HG03045 (cell line): Measurements from ENCODE around the gene NDE1.

Experiments used
- ATAC-seq: cut with Tn5 transposase; IDR thresholded peaks from one replicate; pipeline ENCODE4 v1.9.1; 2021; ENCODE audit warnings: mild to moderate bottlenecking, moderate library complexity; ENCODE audit not compliant: unreplicated experiment

Gene NDE1

DNA sequence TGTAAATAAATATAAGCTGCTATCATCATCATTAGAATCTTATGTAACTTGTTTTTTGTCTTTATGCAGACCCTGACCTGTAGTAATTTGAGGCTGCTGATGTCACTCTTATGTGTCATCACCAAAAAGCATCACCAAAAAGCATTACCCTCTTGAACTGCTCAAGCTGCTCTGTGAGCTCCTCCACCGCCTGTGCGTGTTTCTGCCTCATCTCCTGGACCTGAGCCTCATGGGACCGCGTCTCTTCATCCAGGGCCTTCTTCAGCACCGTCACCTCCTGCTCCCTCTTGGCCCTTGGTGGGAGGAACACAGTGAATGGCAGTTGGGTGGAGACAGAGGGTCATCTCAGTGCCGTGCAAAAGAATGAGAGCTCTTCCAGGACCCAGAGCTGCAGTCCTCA, 82.4 kb downstream of the NDE1 start:
- ATAC-seq, result no peak

DNA sequence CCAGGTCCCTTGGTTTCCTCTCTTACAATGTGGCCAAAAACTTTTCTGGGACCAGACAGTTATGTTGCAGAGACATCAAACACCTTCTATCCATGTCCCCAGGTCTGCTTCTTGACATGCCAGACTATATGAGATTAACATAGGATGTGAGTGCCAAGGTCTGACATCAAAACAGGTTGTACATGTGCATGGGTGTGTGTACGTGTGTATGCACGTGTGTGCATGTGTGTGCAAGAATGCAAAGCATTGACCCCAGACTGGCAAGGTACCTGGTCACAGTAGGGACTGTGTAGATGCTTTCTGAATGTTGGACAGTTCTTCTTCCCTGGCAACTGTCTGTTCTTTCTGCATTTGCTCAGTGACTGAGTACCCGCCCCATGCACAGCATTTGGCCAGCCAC, 85.6 kb downstream of the NDE1 start:
- ATAC-seq, result no peak

DNA sequence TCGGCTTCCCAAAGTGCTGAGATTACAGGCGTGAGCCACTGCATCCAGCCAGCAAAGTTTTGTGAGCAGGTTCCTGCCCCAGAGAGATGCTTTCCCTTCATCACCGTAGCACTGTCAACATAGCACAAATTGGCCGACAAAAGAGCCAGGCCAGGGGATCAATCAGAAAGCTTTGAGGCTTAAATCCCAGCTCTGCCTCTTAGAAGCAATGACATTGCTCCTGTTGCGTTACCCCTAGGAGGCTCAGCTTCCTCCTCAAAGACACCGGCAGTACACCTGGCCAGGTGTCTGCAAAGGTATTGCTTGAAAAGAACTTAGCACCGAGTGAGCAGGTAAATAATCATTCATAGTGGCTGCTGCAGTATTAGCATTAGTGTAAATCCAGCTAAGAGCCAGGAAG, 86.5 kb downstream of the NDE1 start:
- ATAC-seq, result no peak

DNA sequence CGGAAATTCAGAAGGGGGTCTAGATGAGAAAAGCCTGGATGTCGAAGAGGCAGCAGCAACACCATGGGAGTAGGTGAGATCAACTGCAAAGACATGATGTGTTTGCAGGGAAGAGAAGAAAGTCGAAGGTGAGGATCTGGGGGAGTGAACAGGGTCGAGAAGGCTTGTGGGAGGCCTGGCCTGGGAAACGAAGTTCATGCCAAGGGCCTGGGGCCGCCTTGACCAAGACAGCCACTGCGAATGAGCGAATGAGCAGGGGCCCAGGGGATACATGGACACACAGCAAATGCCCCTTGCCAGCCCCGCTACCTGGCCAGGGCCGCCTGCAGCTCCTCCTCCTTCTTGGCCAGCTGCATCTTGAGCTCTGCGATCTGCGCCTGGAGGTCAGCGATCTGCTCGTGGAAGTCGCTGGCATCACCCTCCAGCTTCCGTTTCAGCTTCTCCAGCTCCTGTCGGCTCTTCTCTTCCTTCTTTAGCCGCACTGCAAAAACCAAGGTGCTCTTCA, 87.1 kb downstream of the NDE1 start:
- no peak for ATAC-seq

DNA sequence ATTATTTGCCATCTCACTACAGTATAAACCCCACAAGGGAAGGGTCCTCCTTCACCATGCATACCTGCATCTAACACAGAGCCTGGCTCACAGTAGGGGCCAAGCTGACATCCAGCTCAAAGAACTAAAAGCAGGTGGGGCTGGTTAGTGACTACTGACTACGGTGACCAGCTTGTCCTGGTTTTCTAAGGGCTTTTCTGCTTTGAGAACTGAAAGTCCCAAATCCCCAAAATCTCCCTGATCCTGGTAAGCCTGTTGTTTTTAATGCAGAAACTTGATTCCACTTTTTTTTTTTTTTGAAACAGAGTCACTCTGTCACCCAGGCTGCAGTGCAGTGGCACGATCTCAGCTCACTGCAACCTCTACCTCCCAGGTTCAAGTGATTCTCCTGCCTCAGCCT, 89.4 kb downstream of the NDE1 start:
- ATAC-seq, result no peak

DNA sequence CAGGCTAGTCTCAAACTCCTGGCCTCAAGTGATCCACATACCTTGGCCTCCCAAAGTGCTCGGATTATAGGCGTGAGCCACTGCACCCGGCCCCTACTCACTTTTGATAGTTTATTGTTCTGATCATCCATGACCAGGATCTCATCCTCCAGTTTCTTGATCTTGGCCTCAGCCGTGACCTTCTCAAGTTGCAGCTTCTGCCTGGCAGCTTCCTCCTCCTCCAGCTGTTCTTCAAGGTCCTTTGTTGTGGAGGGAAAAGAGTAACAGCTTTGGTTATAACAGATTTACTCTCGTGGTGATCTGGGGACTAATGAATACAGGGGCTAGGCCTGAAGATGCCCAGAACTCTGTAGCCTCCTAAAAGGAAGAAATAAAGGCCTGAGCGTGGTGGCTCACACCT, 89.9 kb downstream of the NDE1 start:
- no peak for ATAC-seq

DNA sequence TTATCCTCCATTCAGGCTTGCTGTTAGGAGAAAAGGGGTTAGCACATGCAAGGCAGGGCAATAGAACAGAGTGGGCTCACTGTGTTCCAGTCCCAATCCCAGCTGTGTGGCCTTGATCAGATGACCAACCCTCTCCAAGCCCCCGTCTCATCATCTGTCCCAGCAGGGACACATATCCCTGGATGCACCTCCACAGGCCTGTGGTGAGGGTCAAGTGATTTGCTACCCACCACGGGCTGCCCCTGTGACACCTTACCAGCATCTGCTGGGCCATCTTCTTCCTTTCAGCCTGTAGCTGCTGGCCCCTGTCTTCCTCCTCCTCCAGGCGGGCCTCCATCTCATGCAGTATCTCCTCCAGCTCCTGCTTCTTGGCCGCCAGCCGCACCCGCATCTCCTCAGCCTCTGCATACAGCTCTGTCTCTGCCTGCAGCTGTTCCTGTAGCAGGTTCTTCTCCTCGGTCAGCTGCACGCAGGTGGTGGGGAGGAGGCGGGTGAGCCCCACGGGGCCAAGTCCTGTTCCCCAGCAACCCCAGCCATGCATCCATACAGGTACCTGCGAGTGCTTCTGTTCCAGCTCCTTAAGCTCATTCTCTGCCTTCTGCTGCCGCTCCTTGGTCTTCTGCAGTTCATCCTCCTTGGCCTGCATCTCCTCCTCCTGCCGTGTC, 91.3 kb downstream of the NDE1 start:
- no peak for ATAC-seq

DNA sequence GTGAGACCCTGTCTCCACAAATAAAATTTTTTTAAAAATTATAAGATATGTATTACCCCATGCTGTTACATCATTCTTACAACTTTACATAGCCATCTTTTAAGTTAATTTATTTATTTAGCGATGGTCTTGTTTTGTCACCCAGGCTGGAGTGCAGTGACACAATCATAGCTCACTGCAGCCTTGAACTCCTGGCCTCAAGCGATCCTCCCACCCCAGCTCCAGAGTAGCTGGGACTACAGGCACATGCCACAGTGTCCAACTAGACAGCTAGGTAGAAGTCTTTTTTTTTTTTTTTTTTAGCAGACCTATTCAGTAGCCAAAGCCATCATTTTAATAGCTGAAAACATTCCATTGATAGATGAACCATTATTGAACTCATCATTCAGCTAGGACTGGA, 92.7 kb downstream of the NDE1 start:
- ATAC-seq, result no peak

DNA sequence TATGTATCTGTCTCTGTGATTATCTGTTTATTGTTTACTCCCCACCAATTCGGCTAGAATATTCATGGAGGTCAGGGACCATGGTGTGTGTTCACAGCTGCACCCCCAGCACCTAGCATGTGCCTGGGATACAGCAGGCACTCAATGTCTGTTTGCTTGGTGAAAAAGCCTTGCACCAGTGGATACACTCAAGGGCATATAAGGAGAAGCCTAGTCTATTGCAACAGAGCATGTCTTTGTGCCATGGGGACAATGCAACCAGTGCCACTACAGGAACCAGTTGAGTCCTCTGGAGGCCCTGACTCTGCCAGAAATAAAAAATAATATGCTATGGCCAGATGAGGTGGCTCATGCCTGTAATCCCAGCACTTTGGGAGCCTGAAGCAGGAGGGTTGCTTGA, 93.6 kb downstream of the NDE1 start:
- no peak for ATAC-seq

DNA sequence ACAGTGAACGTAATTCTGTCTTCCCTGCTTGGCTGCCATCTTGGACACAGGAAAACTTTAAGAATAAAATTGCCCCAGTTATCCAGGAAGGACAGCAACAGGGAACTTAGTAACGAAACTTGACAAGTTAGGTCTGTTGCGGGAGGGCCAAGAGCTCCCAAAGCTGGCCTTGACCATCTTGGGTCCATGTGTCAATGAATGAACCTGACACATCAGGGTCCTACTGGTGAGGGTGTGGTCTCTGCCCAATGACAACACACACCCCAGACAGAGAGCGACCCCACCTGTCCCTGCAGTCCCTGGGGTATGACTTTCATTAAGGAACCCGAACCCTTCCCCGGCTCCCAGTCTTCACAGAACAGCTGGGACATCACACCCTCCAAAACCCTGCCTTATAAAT, 96.3 kb downstream of the NDE1 start:
- no peak for ATAC-seq

DNA sequence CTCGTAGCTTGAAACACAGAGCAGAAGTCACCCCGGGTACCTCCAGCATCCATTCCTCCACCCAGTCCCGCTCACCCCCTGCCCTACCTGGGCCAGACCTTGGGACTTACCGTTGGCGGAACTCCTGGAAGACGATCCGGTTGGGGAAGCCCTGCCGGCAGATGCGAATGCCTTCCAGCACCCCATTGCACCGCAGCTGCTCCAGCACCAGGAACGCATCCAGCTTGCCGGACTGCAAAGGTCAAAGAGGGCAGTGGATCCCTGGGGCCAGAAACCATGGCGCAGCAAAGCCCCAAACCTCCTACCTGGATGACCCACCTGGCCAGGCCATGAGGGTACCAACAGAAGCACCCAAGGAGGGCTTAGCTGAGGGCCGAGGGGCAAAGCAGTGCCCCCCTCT, 97.9 kb downstream of the NDE1 start:
- ATAC-seq, result no peak

DNA sequence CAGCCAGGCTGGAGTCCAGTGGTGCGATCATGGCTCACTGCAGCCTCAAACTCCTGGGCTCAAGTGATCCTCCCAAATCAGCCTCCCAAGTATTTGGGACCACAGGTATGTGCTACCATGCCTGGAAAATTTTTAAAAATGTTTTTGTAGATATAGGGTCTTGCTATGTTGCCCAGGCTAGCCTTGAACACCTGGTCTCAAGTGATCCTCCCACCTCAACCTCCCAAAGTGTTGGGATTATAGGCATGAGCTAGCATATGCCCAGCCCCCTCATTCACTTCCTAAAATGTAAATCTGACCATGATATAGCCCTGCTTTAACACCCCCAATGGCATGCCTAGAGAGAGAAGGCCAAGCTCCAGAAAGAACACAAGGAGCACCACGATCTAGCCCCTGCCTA, 98.6 kb downstream of the NDE1 start:
- ATAC-seq, result no peak

DNA sequence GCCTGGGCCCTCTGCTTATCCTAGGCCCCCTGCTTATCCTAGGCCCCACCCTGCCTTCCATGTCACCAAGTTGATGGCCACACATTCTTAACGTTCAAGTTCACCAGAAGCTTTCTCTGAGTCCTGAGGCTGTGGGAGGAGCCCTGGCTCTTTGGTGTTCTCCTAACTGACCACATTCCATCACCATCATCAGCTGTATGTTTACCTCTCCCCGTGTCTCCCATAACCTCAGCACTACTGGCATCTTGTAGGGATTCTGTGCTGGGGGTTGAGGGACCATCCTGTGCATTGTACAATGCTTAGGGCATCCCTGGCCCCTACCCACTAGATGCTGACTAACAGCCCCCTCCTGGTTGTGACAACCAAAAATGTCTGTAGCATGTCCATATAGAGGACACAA, 99.3 kb downstream of the NDE1 start:
- ATAC-seq, result no peak

DNA sequence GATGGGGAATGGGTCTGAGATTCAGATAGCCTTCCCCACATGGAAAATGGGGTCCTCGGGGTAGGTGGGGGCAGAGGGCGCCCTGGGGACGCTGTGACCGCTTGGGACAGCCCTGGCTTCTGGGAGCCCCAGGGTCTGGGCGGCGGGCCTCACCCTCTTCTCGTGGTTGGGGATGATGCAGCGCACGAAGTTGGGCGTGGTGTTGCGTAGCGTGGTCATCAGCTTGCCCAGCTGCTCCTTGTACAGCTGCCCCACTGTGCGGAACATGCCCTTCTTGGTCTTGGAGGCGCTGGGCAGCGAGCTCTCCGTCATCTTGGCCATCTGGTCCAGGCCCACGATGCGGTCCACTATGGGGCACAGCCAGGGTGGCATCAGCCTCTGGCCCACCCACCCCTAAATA, 99.9 kb downstream of the NDE1 start:
- no peak for ATAC-seq

DNA sequence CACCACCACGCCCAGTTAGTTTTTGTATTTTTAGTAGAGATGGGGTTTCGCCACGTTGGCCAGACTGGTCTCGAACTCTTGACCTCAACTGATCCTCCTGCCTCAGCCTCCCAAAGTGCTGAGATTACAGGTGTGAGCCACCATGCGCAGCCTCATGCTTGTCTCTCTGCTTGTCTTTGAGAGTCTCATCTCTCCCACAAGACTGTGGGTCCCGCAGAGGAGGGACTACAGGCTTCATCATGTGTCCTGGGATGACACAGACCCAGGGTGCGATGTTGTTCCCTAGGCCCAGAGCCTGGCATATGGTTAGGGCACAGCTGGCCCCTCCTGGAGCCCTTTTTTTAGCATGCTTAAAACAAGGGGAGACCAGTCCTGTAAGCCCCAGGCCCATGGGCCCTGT, 101.9 kb downstream of the NDE1 start:
- no peak for ATAC-seq

DNA sequence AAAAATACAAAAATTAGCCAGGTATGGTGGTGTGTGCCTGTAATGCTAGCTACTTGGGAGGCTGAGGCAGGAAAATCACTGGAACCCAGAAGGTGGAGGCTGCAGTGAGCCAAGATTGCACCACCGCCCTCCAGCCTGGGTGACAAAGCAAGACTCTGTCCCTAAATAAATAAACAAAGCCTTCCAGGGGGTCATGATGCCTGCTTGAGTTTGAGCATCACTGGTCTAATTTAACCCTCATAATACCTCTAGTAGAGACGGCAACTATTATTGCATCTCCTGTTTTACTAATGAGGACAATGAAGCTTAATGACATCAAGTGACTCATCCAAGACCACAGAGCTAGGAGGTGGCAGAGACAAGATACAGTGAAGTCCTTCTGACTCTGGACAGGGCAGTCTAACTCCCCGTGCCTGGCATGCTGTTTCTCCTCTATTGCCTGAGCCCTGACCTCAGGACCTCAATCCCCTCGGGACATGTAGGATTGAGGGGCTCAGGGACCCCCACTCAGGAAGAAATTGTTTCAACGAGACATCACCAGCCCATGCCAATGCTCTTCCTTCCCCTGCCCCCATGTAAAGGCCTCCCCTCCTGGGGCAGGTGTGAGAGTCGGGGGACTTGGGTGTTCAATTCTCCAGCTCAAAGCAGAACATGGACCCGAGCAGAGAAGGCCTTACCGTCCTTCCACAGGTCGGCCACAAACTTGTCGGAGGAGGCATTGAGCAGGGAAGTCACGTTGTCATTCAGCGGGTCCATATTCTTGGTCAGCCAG, 102.9 kb downstream of the NDE1 start:
- ATAC-seq, result no peak

DNA sequence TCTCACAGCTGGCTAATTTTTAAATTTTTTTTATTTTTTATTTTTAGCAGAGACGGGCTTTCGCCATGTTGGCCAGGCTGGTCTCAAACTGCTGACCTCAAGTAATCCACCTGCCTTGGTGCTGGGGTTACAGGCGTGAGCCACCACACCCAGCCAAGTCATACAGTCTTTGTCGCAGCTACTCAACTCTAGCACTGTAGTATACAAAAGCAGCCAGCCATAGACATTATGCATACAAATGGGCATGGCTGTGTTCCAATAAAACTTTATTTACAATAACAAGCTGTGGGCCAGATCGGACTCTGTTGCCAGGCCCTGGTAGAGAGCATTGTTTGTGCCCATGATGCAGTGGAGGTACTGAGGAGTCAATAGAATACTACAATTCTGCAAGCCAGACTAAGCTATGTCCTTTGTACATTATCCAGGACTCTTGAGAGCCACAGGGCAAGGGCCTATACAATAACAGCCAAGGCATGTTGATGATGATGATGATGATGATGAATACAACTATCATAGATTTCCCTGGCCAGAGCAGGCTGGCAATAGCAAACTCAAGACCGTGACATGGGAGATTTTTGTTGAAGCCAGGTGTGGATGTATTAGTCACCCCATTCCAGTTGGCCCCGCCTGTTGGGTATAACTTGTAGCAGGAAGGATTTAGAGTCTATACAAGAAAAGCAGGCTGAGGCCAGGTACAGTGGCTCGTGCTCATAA, 104.9 kb downstream of the NDE1 start:
- no peak for ATAC-seq

DNA sequence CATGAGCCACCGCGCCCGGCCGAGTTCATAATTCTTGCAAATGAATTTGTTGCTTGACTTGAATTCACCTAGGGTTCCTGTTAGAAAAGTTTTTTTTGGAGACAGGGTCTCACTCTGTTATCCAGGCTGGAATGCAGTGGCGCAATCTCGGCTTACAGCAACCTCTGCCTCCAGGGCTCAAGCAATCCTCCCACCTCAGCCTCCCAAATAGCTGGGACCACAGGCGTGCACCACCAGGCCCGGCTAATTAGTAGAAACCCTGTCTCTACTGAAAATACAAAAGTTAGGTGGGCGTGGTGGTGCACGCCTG, 107.0 kb downstream of the NDE1 start:
- no peak for ATAC-seq

DNA sequence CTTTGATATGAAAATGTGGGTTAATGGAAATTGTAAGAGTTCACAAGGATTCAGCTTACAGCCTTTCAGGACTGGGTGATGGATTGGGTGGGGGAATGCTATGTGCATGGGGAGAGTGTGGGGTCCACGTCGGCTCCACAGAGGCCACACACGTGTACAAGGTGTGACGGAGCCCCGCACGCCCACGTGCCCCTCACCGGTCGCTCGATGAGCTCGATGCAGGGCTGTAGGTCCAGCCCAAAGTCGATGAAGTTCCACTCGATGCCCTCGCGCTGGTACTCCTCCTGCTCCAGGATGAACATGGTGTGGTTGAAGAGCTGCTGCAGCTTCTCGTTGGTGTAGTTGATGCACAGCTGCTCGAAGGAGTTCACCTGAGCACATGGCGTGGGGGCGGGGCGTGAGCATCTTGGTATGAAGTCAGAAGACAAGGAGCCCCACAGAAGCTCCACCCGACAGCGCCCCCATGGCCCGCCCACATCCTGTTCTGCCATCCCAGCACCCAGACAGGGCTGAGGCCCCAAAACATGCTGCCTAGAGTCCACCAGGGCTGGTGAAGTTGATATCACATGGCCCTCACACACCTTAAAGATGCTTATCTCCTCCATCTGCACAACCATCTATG, 107.7 kb downstream of the NDE1 start:
- ATAC-seq, result no peak

DNA sequence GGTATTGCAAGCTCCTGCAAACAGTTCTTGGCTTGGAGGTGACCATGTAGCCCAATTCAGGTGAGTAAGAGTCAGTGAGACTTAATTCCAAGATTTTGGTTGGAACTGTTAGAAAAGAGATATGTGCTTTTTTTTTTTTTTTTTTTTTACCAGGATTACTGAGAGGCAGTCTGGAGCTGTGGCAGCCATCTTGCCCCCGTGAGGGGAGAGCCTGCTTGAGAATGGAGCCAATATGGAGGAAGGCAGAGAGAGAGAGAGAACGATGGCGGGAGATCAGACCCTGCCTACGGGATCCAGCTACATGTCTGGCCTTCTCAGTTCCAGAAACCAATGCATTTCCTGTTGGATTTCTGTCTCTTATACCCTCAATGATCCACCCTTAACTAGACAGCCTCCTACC, 109.0 kb downstream of the NDE1 start:
- ATAC-seq, result no peak

DNA sequence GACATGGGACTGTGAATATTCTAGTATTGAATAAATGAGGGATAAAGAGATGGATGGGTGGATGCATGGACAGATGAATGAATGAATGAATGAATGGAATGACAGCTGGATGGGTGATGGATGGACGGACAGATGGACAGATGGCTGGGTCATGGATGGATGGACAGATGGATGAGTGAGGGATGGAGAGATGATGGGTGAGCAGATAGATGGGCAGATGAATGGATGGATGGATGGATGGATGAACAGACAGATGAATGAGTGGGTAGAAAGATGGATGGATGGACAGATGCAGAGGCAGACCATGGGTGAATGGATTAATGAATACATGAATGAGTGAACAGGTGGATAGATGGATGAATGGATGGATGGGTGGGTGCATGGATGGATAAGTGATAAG, 110.1 kb downstream of the NDE1 start:
- ATAC-seq, result no peak

DNA sequence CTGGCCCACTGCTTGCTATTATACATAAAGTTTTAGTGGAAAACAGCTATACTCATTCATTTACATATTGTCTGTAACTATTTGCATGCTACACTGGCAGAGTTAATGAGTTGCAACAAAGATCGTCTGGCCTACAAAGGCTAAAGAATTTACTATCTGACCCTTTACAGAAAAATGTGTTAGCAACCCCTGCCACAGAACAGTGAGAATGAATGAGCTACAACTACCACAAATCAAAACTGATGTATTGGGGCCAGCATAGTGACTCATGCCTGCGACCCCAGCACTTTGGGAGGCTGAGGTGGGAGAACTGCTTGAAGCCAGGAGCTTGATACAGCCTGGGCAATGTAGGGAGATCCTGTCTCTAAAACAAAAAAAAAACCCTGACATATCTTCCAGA, 114.1 kb downstream of the NDE1 start:
- ATAC-seq, result no peak
